HepG2 (cell line): ENCODE results near the gene ANKRD12. TPM values are rescaled to one million over a fixed set of nuclear protein-coding genes. Genes with fewer than 3 reads are reported as not detected.

Experiments
- HOXA3 ChIP-seq: sonication (generic); formaldehyde crosslinking; IDR thresholded peaks from 2 replicates; pipeline ENCODE4 v1.5.0; 2020; ENCODE audit warnings: missing genetic modification reagents
- MAFF ChIP-seq: IDR thresholded peaks from 2 replicates; pipeline ENCODE4 v1.6.1; 2011; ENCODE audit warnings: low read depth, low read length, improper control_type of control experiment
- MIER2 ChIP-seq: IDR thresholded peaks from 2 replicates; pipeline ENCODE4 v1.6.1; 2016; ENCODE audit warnings: missing biosample characterization, missing genetic modification reagents
- NR2F6 ChIP-seq, 2 experiments: IDR thresholded peaks; 2 replicates each; pipeline ENCODE4 v1.6.1; 2016; ENCODE audit warnings: antibody characterized with exemption in 1 of 2, mild to moderate bottlenecking in 1 of 2
- RAD21 ChIP-seq: fragments of 450-650 bp; formaldehyde crosslinking; IDR thresholded peaks from 2 replicates; pipeline ENCODE4 v1.5.0; 2020; ENCODE audit warnings: mild to moderate bottlenecking
- SNRNP70 ChIP-seq: fragments of 200-400 bp; formaldehyde crosslinking; IDR thresholded peaks from 2 replicates; pipeline ENCODE4 v1.6.1; 2017; ENCODE audit warnings: mild to moderate bottlenecking, low read depth, low read length, moderate library complexity
- THYN1 ChIP-seq: sonication (generic); formaldehyde crosslinking; IDR thresholded peaks from 2 replicates; pipeline ENCODE4 v1.8.1; 2023; ENCODE audit warnings: low read depth, mild to moderate bottlenecking, moderate library complexity, missing genetic modification reagents, borderline replicate concordance
- ZNF225 ChIP-seq: sonication (generic); formaldehyde crosslinking; IDR thresholded peaks from 2 replicates; pipeline ENCODE4 v1.4.0; 2020; ENCODE audit warnings: mild to moderate bottlenecking, missing genetic modification reagents
- ZNF33A ChIP-seq: sonication (generic); formaldehyde crosslinking; IDR thresholded peaks from 2 replicates; pipeline ENCODE4 v1.5.1; 2020; ENCODE audit warnings: missing genetic modification reagents, mild to moderate bottlenecking, moderate library complexity, borderline replicate concordance
- ZNF530 ChIP-seq: sonication (generic); formaldehyde crosslinking; IDR thresholded peaks from 2 replicates; pipeline ENCODE4 v1.5.0; 2020; ENCODE audit warnings: low read depth, mild to moderate bottlenecking, missing genetic modification reagents
- ZNF703 ChIP-seq: sonication (generic); formaldehyde crosslinking; IDR thresholded peaks from 2 replicates; pipeline ENCODE4 v1.5.1; 2020; ENCODE audit warnings: missing genetic modification reagents, mild to moderate bottlenecking, moderate library complexity, borderline replicate concordance
- ZNF775 ChIP-seq: sonication (generic); formaldehyde crosslinking; IDR thresholded peaks from 2 replicates; pipeline ENCODE4 v1.4.0; 2020; ENCODE audit warnings: missing genetic modification reagents, mild to moderate bottlenecking, moderate library complexity, borderline replicate concordance
- polyA plus RNA-seq, 8 experiments: library from polyadenylated mRNA; depleted of rRNA in 3 of 8; stranded (reverse) in 7 of 8; unstranded in 1 of 8; fragments of >200 nt; fragmentation: Illumina TruSeq in 4 of 8; extraction: Trizol in 4 of 8; gene quantifications; 2 replicates each; pipeline versions ENCODE4 v1.2.1 to v1.2.3, GENCODE V29; 2011 to 2016; ENCODE audit warnings: low read depth in 4 of 8, missing spikeins in 1 of 8, mixed read lengths in 1 of 8; ENCODE audit not compliant: insufficient read depth in 1 of 8
- total RNA-seq, 5 experiments: library from RNA; depleted of rRNA; stranded (reverse); fragments of >200 nt; fragmentation: Illumina TruSeq; extraction: Trizol; gene quantifications; 2 replicates each; pipeline ENCODE4 v1.2.3, GENCODE V29; 2016; ENCODE audit warnings: low read depth in 1 of 5
- TF ChIP-seq, protein P1 (sequence below): sonication (generic); formaldehyde crosslinking; IDR thresholded peaks from 2 replicates; pipeline ENCODE4 v1.4.0; 2020; ENCODE audit warnings: missing genetic modification reagents; ENCODE audit errors: not compliant biosample characterization
- TF ChIP-seq, protein P2 (sequence below): sonication (generic); formaldehyde crosslinking; IDR thresholded peaks from 2 replicates; pipeline ENCODE4 v1.4.0; 2020; ENCODE audit warnings: mild to moderate bottlenecking, missing genetic modification reagents, borderline replicate concordance
- TF ChIP-seq, protein P3 (sequence below): sonication (generic); formaldehyde crosslinking; IDR thresholded peaks from 2 replicates; pipeline ENCODE4 v1.4.0; 2020; ENCODE audit warnings: low read depth, mild to moderate bottlenecking, missing genetic modification reagents
- TF ChIP-seq, protein P4 (sequence below): IDR thresholded peaks from 2 replicates; pipeline ENCODE4 v1.6.1; 2016; ENCODE audit warnings: low read depth
- TF ChIP-seq, protein P5 (sequence below), 2 experiments: sonication (generic) in 1 of 2; formaldehyde crosslinking in 1 of 2; IDR thresholded peaks; 2 replicates each; pipeline versions ENCODE4 v1.5.1 to v1.6.1; 2011 to 2020; ENCODE audit warnings: borderline replicate concordance in 1 of 2, low read depth in 1 of 2, low read length in 1 of 2, mild to moderate bottlenecking in 1 of 2, missing genetic modification reagents in 1 of 2, moderate library complexity in 1 of 2
- TF ChIP-seq, protein P6 (sequence below): sonication (generic); formaldehyde crosslinking; IDR thresholded peaks from 2 replicates; pipeline ENCODE4 v1.5.1; 2020; ENCODE audit warnings: missing genetic modification reagents, mild to moderate bottlenecking, borderline replicate concordance

ANKRD12 gene
- total and polyA plus RNA-seq, 2 of the 13 experiments (the other 11 are each of a cell fraction or from before 2014, with no cell fraction given): 6.0 to 23.2 TPM

DNA sequence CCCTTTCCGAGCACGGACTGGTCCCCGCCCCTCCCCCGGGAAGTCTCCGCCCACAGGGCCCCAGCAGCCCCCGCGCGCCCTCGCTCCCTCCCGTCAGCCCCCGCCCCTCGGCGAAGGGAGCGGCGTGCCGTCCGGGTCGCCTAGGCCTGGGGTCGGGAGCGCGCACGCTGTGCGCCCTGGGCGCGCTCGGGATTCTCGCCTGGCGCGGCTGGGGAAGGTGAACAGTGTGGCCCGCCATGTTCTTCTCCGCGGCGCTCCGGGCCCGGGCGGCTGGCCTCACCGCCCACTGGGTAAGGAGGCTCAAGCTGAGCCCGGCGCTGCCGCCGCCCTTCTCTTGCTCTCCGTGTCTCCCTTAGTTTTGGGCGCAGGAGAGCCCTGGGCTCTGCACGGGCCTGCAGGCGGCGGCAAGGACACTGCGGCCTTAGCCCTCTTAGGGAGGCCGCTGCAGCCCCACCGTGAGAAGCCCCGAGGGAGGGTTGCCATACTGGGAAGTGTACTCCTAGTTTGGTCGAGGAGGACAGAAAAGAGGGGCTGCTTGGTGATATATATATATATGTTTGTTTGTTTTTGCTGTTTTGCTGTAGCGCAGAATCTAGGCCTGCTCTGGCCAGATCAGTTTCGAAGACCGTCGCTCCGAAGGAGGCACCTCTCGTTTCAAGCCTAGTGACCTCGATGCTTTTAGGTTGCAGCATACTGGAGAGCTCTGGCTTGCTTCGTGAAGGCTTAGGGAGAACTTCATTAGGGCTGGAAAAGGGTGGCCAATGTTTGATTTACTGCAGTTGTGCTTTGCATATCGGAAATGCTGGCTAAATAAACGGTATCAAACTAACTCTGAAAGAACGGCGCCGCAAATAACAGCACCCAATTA lies 33.8 kb upstream of the ANKRD12 start, which contains the start of gene NDUFV2 (continued):
- TF ChIP-seq, protein P1, sequence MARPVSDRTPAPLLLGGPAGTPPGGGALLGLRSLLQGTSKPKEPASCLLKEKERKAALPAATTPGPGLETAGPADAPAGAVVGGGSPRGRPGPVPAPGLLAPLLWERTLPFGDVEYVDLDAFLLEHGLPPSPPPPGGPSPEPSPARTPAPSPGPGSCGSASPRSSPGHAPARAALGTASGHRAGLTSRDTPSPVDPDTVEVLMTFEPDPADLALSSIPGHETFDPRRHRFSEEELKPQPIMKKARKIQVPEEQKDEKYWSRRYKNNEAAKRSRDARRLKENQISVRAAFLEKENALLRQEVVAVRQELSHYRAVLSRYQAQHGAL (CRISPR knock-in tag): no peak
- peak; percentile 88 for TF ChIP-seq HOXA3 (CRISPR knock-in tag)
- peak; percentile 45; the same call in 1 of the 2 replicates for TF ChIP-seq ZNF703 (CRISPR knock-in tag)
- no peak for TF ChIP-seq MAFF
- TF ChIP-seq, protein P2, sequence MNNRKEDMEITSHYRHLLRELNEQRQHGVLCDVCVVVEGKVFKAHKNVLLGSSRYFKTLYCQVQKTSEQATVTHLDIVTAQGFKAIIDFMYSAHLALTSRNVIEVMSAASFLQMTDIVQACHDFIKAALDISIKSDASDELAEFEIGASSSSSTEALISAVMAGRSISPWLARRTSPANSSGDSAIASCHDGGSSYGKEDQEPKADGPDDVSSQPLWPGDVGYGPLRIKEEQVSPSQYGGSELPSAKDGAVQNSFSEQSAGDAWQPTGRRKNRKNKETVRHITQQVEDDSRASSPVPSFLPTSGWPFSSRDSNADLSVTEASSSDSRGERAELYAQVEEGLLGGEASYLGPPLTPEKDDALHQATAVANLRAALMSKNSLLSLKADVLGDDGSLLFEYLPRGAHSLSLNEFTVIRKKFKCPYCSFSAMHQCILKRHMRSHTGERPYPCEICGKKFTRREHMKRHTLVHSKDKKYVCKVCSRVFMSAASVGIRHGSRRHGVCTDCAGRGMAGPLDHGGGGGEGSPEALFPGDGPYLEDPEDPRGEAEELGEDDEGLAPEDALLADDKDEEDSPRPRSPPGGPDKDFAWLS (CRISPR knock-in tag): 0 out of 2 replicates have a peak, but pooled peaks have one; percentile 61
- TF ChIP-seq ZNF775: peak; percentile 93; the same call in 1 of the 2 replicates
- no peak for TF ChIP-seq NR2F6 (IDR thresholded peaks at IDR 0.05)
- TF ChIP-seq NR2F6 (CRISPR knock-in tag; IDR thresholded peaks at IDR 0.05): no peak; the same call in 1 of the 2 replicates
- TF ChIP-seq, protein P3, sequence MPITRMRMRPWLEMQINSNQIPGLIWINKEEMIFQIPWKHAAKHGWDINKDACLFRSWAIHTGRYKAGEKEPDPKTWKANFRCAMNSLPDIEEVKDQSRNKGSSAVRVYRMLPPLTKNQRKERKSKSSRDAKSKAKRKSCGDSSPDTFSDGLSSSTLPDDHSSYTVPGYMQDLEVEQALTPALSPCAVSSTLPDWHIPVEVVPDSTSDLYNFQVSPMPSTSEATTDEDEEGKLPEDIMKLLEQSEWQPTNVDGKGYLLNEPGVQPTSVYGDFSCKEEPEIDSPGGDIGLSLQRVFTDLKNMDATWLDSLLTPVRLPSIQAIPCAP: no peak
- TF ChIP-seq MIER2: no peak
- TF ChIP-seq, protein P4, sequence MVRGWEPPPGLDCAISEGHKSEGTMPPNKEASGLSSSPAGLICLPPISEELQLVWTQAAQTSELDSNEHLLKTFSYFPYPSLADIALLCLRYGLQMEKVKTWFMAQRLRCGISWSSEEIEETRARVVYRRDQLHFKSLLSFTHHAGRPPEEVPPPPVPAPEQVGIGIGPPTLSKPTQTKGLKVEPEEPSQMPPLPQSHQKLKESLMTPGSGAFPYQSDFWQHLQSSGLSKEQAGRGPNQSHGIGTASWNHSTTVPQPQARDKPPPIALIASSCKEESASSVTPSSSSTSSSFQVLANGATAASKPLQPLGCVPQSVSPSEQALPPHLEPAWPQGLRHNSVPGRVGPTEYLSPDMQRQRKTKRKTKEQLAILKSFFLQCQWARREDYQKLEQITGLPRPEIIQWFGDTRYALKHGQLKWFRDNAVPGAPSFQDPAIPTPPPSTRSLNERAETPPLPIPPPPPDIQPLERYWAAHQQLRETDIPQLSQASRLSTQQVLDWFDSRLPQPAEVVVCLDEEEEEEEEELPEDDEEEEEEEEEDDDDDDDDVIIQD (CRISPR knock-in tag): 0 out of 2 replicates have a peak, but pooled peaks have one; percentile 54
- TF ChIP-seq ZNF33A (CRISPR knock-in tag): no peak
- TF ChIP-seq RAD21 (CRISPR knock-in tag): peak; percentile 51; the same call in 1 of the 2 replicates
- TF ChIP-seq SNRNP70: no peak
- TF ChIP-seq, protein P5, sequence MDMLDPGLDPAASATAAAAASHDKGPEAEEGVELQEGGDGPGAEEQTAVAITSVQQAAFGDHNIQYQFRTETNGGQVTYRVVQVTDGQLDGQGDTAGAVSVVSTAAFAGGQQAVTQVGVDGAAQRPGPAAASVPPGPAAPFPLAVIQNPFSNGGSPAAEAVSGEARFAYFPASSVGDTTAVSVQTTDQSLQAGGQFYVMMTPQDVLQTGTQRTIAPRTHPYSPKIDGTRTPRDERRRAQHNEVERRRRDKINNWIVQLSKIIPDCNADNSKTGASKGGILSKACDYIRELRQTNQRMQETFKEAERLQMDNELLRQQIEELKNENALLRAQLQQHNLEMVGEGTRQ (IDR thresholded peaks at IDR 0.05; ENCODE audit: low read depth, low read length): no peak
- TF ChIP-seq, protein P5 (CRISPR knock-in tag; IDR thresholded peaks at IDR 0.05; ENCODE audit: borderline replicate concordance): peak; percentile 27; the same call in 1 of the 2 replicates
- TF ChIP-seq ZNF530 (CRISPR knock-in tag): no peak
- TF ChIP-seq THYN1: no peak
- peak; percentile 70; the same call in 1 of the 2 replicates for TF ChIP-seq ZNF225 (CRISPR knock-in tag)
- TF ChIP-seq, protein P6, sequence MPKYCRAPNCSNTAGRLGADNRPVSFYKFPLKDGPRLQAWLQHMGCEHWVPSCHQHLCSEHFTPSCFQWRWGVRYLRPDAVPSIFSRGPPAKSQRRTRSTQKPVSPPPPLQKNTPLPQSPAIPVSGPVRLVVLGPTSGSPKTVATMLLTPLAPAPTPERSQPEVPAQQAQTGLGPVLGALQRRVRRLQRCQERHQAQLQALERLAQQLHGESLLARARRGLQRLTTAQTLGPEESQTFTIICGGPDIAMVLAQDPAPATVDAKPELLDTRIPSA (CRISPR knock-in tag): no peak
